DMS79 (cell line): ENCODE results near the gene BDKRB1.

Experiments used
- DNase-seq: peaks from one replicate; lab custom pipeline; 2025; lab: John Stamatoyannopoulos, UW

Gene BDKRB1

DNA sequence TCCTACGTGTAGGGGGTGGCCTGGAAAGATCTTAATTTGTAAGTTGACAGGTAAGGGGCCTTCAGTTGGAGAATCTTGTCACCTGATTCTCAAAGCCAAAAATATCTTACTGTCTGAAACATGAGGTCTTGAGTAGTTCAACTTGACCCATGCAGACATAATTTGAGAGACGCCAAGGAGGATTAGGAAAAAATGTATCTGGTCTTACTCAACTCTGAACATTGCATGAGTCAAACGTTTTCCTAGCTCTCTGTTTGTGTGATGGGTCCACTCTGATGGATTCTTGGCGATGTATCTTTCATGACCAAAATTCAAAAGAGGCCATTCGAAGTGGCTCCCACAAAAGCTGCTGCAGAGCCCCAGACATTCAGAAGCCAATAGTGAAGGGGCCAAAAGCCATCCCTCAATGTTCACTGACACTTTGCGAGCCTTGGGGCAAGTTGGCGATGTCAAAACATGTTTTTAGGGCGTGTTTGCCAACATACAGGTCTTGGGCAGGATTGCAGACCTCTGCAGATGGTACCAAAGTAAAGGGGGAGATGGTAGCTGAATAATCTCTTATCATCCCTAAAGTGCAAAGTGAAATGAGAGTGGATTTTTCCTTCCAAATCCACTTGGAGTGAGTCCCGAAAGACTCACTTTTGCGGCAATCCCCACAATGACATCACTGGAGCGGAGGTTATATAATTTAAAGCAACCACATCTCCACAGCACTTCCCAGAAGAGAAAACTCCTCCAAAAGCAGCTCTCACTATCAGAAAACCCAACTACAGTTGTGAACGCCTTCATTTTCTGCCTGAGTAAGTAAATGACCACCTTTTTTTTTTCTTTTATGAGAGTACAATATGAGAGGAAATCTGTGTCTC is at the start of gene BDKRB1:
Gene BDKRB1 (plus strand): TSS at position 710 of the 866 bp plus-strand sequence. CDS start 7,473 bp downstream, outside the sequence.
- no peak for DNase-seq

DNA sequence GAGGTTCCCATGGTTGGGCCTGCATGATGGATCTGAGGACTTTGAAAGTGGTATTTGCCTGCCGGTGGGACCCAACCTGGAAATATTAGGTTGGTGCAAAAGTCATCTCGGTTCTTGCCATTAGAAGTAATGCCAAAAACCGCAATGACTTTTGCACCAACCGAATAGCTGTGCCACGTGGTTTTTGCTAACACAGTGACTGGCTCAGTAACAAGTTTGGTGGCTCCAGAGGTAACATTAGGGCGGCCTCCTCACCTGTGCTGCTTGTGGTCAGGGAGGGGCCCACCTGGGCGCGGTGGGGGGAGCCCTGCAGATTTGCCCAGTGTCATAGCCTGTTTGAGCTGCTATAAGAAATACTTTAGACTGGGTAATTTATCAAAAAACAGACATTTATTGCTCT is 49.5 kb upstream of the BDKRB1 start:
- no peak for DNase-seq

DNA sequence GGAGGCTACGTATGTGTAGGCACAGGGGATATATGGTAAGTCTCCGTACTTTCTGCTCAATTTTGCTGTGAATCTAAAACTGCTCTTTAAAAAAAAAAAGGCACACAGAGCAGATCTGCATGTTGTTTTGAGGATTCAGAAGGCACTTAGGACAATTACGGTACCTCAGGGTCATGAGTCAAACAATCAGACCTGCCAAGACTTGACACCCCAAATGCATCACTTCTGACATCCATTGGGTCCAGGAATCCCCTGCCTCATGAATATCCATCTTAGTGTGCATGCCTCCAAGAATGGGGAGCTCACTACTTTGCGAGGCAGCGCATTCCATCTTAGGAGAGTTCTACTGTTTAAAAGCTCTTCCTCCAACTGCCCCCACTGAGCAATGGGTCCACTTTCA is 48.3 kb upstream of the BDKRB1 start:
- no peak for DNase-seq

DNA sequence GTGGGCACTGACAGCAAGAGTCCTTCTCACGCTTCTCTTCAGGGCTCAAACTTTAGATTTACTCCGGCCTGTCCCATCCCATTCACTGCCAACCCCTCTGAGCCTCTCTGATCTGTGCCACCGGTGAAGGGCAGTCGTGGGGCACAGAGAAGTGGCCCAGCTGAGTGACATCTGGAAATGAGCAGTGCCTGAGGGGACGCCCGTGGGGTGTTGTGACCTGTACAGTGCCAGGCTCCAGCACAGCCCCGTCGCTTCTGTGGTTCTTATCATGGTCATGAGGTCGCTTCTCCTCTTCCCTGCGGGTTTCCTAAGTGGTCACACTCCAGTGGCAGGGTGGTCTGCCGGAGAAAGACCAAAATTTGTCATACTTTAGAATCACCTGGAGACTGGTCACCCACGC is 47.3 kb upstream of the BDKRB1 start:
- DNase-seq = no peak

DNA sequence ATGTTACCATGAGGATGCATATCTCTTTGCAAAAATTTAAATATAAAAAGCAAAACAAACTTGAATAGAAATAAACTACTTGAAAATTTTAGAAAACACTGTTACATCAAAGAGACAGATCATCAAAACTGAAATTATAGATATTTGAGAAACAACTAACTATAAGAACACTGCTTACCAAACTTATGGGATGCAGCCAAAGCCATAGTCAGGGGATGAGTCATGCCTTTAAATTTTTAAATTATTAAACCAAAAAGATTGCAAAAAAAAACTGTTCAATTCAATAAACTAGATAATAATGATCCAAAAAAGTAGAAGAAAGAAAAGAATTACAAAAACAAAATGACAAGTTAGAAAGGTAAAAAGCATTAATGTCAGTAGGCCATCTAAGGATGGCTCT is 43.9 kb upstream of the BDKRB1 start:
- DNase-seq = no peak

DNA sequence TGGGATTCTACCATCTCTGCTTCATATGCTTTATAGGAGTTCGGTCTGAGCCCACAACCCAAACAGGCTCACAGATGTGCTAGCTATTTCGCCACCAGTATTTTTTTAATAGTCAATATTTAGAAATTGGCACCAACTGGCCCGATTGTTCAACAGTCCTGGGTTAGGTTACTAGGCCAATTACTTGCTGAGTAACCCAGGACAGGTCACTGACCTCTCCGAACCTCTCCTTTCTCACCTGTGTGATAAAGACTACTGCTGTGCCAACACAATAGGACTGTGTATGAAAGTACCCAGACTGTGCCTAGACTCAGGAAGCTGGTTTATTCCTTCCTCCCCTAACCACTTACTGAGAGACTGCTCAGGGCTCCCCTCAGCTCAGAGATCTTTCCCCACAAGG is 43.1 kb upstream of the BDKRB1 start:
- no peak for DNase-seq

DNA sequence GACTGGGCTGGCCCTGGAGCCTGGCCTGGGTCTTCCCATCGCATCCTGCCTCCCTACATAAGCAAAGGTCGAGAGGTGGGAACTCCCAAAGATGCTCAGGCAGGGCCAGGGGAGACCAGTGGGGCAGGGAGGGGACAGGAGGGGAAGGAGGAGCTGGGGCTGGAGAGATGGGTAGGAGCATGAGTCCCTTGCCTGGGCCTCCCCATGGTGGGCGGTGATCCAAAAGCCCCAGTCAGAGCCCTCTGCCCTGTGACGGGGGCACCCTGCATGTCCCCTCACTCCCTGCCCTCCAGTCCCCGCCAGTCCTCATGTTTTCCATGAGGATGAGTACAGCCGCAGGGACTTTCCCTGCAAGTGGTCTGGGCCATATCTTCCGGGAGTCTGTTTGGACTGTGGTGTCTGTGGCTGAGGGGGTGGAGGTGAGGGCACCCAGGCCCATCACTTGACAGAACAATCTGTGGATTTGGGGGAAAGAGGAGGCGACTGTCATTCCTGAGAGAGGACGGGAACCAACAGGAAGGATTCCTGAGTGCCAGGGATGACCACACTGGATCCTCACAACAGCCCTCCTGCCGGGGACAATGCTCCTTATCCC is 42.0 kb upstream of the BDKRB1 start:
- no peak for DNase-seq

DNA sequence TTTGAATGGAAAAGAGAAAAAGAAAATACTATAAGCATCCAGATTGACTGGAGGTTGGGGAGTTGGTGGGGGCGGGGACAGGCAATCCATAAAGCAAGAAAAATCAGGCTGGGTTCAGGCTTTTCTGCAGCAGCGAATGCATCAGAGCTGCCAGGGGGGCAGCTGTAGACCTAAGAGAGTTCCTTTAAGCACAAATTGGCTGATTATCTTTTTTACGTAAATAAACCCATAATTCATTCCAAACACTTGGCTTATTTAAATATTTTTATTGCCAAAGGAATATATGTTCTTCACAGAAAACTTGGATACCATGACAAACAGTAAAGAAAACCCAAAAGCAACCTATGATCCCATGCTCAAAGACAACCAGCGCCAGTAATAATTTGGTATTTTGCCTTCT is 41.2 kb upstream of the BDKRB1 start:
- DNase-seq = no peak

DNA sequence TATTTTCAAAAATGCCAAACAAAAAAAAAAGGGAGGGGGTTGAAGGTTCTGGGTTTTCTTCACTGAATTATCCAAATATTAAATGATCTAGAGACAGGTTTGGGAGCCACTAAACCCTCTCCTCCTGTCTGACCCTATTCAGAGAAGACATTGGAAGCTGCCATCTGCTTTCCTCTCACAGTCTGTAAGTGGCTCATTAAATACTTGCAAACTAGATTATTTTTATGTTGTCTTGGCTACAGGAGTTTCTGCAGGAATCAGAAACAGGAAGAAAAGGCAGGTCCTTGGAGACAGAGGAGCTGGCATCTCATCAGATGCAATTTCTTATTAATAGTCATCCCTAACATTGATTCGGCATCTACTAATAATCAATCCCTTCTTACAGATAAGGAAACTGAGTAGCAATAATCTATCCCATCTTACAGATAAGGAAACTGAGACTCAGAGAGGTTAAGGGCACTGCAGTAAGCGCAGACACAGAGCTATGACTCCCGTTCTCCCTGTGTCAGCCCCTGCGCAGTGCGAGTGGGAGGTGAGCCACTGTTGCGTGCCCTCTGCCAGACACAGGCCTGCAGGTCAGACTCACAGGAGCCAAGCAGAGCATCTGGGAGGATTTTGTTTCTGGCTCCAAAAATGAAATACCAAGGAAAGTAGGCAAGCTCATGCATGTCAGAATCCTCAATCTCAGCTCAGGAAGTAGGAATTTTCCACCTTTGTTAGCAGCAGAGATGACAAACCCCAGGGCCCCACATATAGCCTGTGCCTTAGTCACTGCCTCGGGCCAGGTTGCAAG is 40.4 kb upstream of the BDKRB1 start:
- no peak for DNase-seq

DNA sequence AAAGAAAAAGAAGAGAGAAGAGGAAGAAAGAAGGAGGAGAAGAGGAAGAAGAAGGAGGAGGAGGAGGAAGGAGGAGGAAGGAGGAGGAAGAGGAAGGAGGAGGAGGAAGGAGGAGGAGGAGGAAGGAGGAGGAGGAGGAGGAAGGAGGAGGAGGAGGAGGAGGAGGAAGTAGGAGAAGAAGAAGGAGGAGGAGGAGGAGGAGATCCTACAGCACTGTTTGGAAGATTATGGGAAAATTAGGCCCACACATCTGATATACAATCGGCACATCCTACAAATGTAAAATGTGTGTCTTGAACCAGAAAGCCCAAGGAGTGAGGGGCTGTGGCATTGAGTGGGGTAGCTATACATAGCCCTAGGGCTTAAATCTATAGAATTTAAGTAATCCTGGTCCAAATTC is 39.4 kb upstream of the BDKRB1 start:
- DNase-seq = no peak

DNA sequence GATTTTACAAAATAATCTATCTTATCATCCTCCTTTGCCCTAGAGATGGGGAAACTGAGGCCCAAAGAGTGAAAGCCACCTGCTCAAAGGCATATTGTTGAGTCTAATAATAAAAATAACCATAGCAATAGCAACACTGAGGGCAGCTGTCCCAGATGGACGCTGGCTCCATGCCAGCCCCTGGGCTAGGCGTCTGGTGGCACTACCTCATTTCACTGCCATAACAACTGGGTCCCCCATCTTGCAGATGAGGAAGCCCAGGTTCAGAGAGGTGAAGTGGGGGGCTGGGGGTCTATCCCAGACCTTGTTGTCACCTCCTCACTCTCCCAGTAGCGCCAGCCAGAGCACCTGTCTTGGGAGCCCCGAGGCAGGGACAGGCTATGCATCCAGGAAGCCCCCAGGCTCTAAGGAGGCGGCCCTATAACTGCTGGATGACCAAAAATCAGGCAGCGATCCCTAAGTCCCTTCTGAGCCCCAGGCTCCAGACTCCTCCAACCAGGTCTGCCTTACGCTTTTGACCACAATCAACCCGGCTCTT is 38.6 kb upstream of the BDKRB1 start:
- no peak for DNase-seq

DNA sequence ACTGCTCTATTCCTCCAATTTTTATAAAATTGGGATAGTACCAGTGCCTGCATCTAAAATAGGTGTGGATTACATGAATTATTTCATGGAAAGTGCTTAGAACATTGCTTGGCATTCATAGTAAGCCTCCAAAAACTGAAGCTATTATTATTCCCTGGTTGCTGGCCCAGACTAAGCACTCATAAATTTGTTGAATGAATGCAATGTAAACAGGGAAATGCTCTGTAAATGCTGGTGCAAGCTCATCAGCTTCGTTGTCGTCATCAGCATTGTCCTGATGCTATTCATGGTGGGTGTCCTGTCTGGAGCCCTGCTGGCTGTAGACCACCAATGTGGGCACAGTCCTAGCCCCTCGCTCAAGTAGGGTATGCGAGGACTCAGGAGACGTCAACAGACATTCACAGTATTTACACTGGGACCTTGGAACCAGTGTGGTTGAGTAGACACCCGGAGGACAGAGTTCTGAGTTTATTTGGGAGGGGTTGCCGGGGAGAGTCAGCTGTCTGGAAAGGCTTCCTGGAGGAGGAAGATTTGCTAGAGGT is 34.8 kb upstream of the BDKRB1 start:
- DNase-seq = no peak

DNA sequence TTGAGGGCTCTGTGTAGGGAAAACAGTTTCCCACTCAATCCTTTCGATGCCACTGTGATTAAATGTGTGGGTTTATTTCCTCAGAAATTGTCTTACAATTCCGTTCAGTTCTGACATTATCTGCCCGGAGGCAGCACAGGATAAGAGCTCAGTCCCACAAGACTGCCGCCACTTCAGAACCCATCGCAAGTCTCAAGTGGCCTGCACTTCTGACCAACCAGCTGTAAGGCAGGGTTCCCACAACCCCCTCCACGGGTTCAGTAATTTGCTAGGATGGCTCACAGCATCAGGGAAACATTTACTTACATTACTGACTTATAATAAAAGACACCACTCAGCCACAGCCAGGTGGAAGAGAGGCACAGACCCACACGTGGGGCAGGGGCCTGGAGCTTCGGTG is 34.2 kb upstream of the BDKRB1 start:
- peak; percentile 43 for DNase-seq

DNA sequence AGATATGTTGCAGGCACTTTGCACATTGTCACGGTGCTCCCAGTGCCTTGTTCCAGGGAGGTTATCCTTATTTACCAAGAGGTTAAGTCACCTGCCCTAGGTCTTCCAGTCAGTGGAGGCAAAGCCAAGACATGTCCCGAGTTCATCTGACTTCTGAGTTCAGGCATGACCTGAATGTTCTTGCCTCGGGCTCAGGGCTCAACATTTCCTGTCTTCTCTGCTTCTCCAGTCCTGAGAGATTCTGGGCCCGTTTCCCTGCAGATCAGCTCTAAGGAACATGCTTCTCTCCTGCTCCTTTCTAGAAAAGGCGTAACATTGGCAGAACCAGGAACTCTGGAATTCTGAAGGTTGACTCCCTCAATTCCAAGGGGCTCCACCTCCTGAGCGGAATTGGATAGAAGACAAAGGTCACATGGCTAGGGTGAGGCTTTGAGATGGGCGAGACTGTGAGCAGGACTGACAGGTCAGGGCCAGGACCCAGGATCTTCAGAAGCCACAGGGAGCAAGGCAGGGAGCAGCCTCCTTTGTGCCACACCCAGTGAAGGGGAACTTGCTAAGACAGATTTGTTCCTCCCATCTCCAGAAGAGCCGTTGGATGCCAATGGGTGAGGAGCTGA is 31.4 kb upstream of the BDKRB1 start:
- no peak for DNase-seq

DNA sequence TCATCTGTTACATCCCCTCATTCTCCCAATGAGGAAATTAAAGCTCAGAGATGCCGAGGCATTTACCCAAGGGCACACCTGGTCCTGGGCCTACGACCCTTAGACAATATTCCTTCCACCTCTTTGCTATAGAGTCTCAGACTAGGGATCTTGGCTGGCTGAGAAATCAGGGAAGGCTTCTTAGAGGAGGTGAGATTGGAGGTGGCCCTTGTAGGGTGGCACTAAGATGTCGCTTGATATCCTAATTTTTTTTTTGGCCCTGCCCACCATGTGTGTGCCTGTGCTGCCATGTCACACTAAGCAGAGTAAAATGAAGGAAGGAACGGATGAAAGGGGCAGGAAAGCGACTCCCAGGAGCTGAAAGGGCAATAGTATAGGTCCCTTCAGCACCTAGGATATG is 30.8 kb upstream of the BDKRB1 start:
- no peak for DNase-seq

DNA sequence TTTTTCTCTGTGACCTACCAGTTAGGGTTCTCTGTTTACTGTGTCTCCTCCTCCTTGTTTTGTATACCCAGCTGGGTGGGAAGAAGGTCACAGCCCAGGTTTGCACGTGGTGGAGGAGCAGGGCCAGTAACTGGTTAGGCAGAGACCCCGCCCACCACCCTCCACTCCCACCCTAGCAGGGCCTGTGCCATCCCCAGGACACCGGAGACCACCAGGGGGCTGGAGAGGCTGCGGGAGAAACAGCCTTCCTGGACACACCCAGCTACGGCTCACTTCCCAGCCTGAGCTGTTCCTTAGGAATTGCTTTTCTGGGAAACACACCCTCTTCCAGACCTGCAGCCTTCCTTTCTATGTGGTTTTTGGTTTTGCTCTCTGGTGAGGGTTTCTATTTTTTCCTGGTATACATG is 30.3 kb upstream of the BDKRB1 start:
- DNase-seq = no peak

DNA sequence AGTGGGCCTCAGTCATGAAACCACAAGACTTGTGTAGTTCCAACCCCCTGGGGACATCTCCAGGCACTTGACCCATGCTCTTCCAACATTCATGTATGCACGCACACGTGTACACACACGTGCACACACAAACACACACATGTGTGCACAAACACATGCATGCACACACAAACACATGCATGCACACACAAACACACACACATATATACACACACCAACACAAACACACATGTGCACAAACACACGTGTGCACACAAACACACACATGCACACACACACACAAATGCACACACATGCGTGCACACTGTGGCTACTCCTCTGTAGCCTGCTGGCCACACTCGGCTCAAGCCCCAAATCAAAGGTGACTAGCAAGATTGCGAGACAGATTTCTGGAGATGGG is 28.6 kb upstream of the BDKRB1 start:
- DNase-seq = no peak

DNA sequence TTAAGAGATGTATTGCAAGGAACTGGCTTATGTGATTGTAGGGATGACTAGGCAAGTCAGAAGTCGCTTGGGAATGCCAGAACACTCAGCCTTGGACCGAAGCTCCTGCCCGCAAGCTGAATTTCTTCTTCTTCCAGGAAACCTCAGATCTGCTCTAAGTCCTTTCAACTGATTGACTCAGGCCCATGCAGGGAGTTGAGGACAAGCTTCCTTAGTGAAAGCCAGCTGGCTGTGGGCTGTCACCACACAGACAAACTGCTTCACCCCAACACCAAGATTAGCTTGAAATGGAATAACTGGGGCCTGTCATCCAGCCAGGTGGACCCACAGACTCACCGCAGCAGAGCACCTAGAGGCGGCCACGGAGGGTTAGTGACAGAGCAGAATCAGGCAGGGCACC is 26.7 kb upstream of the BDKRB1 start:
- no peak for DNase-seq

DNA sequence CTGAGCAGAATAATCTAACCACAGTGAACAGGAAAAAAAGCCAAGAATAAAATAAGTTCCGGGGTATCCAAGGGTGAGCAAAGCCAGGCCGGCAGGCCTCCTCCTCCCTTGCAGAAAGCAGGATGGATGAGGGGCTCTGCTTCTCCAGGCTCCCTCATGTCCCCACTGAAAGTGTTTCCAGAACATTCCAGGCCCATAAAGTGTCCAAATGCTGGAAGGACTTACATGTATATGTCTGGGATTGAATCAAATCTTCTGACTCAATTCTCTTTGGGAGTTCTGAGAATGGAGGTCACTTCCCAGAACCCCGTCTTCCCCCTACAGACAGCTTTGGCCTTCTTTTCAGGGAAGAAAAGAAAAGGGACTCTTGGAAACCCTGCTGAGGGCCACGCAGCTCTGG is 25.0 kb upstream of the BDKRB1 start:
- DNase-seq = no peak

DNA sequence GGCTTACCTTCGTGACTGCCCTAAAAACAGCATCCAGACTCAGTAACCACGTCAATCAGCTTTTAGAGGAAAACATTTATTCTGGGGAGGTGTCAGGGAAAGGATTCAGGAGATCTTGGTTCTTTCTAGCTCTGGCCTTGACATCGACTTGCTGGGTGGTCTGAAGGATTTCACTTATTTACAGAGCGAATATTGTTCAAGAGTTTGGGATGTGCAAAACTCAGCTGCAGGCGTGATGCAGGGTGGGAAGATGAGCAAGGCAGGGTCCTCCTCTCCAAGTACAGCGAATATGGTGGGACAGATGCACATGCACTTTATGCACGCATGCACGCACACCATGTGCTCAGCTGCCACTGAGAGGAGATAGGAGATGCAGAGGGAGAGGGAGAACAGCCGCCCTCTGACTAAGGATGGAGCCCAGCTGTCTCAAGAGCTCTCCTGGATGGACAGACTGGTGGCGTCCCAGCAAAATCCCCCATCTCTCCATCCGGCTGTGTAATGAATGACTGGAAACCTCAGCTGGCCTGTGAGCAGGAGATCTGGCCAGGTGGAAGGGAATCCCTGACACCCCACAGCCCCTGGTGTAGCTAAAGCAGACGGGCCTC is 24.4 kb upstream of the BDKRB1 start:
- DNase-seq = no peak

DNA sequence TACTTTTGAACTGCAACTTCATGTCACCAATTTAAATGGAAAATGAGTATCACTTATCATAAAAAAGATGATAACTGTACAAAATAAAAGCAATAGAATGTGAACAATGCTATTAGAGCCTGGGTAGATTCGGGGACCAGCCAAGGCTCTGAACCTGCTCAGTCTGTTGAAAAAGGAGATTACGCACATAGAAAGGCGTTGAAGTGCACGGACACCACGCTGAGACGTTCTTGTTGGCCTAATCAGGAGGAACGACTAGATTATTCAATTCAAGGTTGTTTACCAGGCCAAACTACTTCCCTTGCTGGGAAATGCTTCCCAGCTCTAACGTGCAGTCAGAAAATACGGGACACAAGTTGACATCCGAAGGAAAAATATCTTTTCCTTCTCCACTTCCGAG is 23.5 kb upstream of the BDKRB1 start:
- DNase-seq = no peak

DNA sequence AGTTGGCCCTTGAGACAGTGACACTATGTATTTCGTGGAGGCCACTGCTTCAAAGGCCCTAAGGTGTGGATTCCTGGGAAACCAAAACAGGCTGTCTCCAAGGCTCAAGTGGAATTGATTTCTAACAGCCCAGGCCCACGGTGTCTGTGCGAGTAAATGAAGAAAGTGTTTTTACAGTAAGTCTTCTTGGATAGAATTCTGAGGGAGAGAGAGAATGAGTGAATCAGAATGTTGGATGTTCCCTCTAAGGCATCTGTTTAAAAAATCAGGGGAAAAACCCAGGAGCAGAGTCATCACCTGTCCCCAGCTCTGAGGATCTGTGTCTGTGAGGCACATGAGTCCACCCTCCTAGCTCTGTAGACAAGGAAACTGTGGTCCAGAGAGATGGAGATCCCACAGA is 22.3 kb upstream of the BDKRB1 start:
- DNase-seq = no peak
